Stimulated activated CD8-positive, alpha-beta memory T cell treated with anti-CD3 and anti-CD28 coated beads, Interleukin-15, amount 100 ng/mL, for 4 hours (primary cell): ENCODE measurements around the gene RFC3.
"Not testable (repeated sequence)": the region's sequence is repeated elsewhere in the genome, so short reads cannot be mapped to it uniquely, and the experiment has no call there.

Source experiments
- DNase-seq, 2 donors: peaks; one replicate each; pipeline ENCODE4 v3.0.0-alpha.2; 2020; ENCODE audit warnings: low read depth in 2 of 2

RFC3 gene

DNA sequence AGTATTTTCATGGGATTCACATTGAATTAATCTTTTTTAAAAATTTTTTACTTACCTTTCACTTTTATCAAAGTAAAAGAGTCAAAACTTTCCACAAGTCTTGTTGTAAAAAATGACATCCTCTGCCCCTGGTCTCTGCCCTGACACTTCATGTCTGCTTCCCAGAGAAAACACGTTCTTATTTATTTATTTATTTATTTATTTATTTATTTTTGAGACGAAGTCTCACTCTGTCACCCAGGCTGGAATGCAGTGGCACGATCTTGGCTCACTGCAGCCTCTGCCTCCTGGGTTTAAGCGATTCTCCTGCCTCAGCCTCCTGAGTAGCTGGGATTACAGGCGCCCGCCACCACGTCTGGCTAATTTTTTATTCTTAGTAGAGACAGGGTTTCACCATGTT lies 5.1 kb upstream of the RFC3 start:
- not testable (repeated sequence) for DNase-seq

DNA sequence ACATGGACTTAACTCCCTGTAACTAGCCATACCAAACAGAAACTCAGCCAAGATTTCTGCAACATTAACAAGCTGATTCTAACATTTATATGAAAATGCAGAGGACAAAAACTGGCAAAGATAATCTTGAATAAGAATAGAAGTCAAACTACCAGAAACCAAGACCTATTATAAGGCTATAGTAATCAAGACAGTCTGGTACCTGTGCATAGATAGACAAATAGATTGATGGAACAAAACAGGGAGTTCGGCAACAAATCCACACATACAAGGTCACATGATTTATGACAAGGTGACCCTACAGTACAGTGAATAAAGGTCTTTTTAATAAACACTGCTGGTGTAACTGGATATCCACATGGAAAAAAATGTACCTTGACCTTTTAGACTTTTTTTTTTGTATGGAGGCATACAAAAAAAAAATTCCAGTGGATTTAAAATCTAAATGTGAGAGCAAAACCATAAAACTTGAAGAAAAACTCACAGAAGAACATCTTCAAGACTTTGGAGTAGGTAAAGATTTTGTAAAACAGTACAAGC lies 2.9 kb upstream of the RFC3 start:
- no peak for DNase-seq

DNA sequence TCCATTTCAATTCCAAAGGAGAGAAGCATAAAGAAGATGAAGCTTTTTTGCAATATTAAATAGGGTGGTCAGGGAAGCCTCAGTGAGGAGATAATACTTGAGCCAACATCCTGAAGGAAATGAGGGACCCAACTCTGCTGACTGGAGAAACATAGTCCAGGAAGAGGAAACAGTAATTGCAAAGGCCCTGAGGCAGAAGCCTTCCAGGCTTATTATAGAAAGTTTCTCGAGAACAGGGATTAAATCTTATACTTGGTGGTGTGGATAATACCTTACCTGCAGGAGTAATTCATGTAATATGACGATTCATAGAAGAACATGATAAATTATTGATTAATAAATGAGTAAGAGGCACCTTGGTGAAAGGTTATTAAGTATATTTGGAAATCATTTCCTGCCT lies 1.0 kb upstream of the RFC3 start:
- no peak for DNase-seq

DNA sequence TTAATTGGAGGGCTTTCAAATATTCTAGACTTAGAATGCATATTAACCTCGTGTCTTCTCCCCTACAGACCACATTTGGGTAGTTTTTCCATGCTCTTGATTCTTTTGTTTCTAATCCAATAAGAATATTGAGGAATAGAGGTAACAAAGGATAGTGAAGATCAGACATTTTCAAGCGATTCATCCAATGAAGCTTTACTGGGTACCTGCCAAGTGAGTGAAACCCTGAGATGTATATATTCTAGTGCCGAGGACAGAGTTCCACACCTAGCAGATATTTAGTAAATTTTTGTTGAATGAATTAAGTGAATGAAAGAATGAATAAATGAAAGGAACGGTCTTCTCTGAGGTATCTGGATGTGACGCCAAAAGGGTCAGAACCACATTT lies 442 bp upstream of the RFC3 start:
- no peak for DNase-seq

DNA sequence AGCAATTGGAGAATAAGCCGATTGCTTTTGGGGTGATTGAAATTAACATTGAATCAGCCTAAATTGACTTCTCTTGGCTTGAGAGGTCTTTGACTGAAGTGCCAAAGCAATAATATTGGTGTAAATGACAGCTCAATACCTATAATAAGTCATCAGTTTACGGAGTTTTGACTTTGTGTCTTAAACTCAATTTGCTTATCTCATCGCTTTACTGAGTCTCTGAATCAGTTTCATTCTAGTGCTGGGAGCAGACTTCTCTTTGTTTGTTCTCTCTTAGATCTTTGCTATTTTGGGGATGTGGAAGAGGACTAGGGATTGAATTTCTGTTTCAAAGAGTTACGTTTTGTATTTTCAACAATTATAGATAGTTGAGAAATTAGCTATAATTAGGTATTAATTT lies 7.1 kb downstream of the RFC3 start:
- no peak for DNase-seq

DNA sequence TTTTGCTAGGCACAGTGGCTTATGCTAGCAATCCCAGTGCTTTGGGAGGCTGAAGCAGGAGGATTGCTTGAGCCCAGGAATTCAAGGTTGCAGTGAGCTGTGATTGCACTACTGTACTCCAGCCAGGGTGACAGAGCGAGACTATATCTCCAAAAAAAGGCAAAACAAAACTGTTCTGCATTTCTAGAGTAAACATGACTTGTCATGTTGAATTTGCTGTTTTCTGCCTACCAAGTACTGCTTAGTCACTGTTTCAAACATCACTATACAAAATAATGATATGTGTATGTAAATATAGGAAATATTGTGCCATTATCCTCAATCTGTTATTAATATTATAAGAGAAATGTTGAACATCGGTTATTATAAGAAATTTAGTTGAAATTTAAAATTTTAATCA lies 9.2 kb downstream of the RFC3 start:
- DNase-seq: no peak

DNA sequence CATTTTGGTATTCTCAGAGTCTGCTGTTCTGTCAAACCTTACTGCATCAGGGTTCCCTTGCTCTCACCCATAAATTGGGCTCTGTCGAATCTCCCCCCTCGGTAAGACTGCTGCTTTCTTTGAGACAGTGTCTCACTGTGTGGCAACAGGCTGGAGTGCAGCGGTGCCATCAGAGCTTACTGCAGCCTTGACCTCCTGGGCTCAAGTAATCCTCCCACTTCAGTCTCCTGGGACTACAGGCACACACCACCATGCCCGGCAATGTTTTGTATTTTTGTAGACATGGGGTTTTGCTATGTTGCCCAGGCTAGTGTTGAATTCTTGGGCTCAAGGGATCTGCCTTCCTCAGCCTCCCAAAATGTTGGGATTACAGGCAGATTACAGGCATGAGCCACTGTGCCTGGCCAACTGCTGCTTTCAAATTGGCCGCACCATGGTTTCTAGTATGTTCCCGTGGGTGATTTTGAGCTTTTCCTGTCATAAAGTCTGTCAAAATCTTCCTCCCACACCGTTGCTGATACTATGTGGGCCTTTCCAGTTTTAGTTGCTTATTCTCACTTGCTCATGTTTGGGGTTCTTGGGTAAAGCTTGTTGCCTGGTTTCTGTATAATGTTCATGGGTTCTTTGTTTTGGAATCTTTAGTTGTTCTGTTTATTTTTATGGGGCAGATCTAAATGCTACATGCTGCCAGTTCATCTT lies 10.6 kb downstream of the RFC3 start:
- no peak for DNase-seq

DNA sequence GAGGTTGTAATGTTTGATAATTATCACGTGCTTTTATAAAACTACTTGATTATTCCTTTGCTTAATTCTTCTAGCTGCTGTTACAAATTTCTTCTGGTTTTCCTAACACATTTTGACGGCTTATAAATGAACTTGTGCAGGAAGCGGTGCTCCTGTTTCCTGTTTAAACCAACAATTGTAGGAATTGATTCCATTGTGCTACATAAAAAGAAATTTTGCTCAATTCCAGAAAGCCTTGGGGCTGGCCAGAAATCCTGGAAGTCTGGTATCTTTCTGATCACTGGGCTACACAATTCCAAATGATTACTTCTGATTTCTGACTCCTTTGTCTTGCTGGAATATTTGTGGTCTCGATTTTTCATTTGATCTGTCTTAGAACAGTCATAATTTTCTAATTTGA lies 14.9 kb downstream of the RFC3 start:
- no peak for DNase-seq

DNA sequence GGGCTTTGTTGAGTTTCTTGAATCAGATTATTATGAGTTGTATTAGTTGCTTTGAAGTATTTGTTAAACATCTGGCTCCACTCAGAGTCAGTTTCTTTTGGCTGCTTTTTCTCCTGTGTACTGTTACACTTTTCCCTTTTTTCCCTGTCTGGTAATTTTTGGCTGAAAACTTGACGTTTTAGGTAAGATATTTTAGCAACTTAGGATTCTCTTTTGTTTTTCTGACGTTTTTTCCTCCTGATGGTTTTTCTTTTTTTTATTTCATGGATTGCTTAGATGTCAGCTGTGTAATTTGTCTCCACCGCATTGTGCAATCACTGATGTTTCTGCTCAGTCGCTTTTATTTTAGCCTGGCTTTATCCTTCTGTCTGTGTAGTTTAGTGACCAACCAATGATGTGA lies 20.7 kb downstream of the RFC3 start:
- DNase-seq: no peak

DNA sequence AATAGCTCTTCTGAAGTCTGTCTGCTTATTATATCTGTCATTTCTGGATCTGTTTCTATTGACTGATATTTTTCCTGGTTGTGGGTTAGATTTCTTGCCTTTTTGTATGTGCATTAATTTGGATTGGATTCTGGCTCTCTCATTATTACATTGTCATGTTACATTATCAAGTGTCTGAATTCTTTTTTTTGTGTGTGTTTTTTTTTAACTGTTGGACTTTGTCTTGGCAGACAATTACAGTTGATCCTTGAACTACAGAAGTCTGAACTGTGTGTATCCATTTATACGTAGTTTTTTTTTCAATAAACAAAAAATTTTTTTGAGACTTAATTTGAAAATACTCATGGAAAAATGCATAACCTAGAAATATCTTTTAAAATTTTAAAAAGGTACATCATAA lies 22.5 kb downstream of the RFC3 start:
- DNase-seq: no peak

DNA sequence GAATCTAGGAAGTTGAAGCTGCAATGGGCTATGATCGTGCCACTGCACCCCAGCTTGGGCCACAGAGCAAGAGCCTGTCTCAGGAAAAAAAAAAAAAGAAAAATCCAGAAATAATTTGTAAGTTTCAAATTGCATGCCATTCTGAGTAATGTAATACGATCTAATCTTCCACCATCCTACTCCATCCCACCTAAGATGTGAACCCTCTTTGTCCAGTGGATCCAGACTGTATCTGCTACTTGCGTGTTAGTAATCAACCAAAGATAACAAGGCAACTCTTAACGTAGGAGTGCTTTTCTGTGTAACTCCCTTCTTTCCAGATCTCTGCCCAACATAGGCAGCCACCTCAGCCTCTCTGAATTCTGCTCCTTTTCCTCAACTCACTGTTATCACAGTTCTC lies 24.3 kb downstream of the RFC3 start:
- DNase-seq: no peak

DNA sequence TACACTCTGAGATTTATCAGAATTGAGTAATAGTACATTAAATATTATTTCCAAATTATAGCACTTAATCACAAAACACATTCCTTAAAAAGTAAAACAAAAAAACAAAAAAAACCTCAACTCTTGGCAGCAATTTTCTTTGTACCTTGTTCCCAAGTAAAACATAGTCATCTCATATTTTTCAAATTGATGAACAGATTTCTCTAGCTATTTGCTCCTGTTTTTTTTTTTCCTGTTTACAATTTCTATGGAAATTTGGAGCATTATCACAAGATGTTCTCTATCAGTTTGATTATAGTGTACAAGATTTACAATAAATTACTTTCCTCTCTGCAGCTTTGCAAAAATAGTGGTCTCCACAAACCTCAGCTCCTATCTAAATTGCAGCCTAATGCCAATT lies 25.0 kb downstream of the RFC3 start:
- no peak for DNase-seq

DNA sequence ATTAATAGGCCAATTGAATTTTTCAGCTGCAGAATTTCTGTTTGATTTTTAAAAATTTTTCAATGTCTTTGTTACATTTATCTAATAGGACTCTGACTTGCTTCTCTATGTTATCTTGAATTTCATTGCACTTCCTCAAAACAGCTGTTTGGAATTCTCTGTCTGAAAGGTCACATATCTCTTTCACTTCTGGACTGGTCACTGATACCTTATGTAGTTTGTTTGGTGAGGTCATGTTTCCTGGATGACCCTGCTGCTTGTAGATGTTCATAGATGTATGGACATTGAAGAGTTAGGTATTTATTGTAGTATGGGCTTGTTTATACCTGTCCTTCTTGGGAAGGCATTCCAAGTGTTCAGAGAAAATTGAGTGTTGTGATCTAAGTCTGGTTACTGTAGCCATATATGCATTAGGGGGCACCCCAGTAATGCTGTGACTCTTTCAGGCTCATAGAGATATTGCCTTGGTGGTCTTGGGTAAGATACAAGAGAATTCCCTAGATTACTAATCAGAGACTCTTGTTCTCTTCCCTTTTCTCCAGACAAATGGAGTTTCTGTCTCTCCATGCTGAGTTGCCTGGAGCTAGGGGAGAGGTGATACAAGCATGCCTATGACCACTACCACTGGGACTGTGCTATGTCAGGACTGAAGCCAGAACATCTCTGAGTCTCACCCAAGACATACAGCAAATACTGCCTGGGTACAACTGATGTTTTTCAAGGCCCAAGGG lies 27.8 kb downstream of the RFC3 start:
- no peak for DNase-seq

DNA sequence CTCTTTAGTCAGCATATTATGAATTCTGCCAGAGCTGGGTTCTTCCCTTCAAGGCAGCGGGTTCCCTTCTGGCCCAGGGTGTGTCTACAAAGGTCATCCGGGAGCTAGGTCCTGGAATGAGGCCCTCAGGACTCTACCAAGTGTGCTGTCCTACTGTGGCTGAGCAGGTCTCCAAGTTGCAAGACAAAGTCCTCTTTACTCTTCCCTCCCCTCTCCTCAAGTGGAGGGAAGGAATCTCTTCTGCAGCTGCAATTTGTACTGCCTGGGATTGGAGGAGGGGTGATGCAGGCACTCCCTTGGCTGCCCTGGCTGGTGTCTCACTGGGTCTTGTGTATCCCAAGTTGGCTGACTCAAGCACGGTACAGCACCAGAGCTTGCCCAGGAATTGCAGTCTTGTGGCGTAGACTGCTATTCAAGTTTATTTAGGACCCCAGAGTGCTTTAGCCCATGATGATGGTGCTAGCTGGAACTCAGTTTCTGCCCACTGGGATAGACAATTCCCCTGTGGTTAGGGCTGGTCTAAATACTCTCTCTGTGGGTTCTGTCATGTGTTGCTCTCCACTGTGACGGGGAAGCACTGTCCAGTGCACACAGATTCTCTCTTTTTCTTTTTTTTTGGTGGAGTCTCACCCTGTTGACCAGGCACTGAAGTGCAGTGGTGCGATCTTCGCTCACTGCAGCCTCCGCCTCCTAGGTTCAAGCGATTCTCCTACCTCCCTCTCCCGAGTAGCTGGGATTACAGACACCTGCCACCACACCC lies 28.5 kb downstream of the RFC3 start:
- no peak for DNase-seq

DNA sequence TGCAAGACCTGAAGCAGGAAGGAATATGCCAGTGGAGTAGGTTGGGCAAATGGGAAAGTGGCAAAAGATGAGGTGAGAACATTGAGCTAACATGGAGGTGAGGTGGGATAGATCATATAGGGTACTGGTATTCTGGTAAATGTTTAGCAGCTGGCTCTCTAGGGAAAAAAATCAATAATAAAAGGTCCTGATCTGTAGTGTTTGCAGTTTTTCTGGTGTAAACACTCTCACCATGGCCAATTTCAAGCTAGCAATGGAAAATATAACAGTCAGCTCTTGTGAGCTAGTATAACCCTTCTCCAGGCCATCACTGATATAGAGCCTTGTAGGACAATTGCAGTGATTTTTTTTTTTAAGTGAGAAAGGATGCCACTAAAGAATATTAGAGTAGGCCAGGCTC lies 31.3 kb downstream of the RFC3 start:
- DNase-seq: no peak

DNA sequence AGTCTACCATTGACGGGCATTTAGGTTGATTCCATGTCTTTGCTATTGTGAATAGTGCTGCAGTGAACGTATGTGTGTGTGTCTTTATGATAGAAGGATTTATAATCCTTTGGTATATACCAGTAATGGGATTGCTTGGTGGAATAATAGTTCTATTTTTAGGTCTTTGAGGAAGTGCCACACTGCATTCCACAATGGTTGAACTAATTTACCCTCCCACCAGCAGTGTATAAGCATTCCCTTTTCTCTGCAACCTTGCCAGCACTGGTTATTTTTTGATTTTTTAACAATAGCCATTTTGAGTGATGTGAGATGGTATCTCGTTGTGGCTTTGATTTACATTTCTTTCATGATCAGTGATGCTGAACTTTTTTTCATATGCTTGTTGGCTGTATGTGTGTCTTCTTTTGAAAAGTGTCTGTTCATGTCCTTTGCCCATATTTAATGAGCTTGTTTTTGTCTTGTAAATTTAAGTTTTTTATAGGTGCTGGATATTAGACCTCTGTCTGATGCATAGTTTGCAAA lies 37.5 kb downstream of the RFC3 start:
- DNase-seq: no peak

DNA sequence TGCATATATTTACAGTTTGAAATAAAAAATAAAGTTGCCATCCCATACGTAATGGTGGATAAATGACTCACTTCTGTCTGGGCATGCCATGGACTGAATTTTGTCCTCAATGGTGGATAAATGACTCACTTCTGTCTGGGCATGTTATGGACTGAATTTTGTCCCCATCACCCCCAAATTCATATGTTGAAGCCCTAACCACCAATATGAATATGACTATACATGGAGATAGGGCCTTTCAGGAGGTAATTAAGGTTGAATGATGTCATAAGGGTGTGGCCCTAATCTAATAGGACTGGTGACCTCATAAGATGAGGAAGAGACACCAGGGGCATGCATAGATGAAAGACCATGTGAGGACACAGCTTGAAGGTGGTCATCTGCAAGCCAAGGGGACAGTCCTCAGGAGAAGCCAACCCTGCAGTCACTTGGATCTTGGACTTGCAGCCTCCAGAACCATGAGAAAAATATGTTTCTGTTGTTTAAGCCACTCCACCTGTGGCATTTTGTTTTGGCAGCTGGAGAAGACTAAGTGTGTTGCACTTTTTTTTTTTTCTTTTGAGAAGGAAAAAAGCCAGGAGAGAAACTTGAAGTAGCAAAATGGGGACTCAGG lies 41.8 kb downstream of the RFC3 start:
- DNase-seq: no peak

DNA sequence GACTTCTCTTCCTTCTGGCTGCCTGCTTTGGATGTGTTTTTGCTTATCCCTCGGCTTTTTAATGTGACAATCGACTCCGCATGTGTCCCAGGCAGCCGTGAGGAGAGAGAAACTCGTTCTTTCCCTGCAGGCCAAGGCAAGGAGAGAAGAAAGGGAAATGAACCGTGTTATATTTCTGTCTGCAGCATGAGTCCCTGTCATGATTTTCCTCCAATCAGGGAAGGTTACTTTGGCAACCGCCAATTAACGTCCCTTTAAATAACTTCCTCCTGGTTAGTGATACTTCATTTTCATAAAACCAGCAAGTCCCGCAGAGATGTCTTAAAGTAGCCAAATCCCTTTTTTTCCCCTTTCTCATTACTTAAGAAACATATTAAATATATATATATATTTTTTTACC lies 42.6 kb downstream of the RFC3 start:
- no peak for DNase-seq

DNA sequence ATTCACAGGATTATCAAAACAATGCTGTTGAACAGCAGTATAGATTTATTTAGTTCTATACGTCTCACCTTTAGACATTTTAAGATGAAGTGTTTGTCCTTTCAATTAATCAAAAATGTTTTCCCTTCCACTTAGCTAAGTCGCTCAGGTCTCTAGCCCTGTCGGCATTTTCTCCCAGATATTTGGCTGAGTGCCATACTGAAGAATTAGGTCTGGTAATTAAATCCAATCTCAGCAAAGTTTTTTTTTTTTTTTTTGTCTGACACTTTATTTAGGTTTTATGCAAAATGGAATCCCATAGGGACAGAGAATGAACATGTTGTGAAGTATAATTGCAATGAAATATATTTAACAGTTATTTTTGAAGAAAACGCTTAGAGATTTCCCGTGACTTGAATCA lies 44.1 kb downstream of the RFC3 start:
- DNase-seq: no peak

DNA sequence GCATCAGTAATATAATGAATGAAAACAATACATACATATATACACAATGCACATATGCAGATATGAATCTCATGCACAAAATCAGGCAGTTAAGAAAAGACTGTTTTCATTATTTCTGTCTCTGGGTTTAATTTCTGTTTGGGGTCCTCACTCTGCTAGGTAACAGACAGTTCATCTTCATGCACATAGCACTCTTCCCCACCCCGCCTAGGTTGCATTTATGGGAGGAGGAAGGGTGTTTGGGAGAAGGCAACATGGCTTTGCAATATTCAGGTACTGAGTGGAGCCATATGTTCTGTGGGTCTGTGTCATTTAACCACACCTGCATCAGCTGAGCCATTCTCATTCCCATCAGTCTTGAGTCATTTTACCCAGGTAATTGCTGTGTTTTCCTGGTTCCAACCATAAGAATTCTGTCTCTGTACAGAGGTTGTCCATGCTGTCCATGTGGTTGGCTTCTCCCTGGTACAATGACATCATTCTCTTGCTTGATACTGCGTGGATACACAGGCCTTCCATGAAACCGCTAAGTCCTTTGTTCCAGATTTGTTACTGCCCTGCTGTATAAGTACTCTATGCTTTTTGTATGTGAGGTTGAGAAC lies 45.3 kb downstream of the RFC3 start:
- DNase-seq: no peak

DNA sequence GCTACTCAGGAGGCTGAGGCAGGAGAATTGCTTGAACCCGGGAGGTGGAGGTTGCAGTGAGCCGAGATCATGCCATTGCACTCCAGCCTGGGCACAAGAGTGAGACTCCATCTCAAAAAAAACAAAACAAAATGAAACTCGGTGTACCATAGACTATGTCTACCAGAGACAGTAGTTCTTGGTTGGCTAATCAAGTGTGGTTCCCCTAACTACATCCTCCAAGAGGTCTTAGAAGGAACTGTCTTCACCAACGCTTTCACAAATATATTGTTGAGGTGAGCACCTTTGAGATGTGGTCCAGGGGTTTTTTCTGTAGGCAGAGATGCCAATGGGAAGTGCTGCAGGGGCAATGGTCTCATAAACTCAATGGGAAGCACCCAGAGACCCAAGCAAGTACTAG lies 48.0 kb downstream of the RFC3 start:
- DNase-seq: no peak

DNA sequence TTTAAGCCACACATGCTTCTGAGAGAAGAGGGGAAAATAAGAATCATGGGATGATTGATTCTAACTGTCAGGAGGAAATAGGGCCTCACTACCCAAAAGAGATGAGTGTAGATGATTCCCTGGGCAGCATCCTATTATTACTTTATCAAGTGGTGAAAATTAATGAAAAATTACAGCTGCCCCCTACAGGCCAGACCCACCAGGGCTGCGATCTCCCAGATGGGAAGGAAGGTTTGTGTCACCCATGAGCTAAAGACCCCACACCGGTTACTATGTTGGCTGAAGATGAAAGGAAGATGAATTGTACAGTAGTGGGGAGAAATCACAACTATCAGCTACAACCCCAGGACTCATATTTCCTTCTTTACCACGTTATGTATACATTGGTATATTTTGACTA lies 49.5 kb downstream of the RFC3 start:
- DNase-seq: no peak
